Measurements from ENCODE around the gene ABHD4.

DNA sequence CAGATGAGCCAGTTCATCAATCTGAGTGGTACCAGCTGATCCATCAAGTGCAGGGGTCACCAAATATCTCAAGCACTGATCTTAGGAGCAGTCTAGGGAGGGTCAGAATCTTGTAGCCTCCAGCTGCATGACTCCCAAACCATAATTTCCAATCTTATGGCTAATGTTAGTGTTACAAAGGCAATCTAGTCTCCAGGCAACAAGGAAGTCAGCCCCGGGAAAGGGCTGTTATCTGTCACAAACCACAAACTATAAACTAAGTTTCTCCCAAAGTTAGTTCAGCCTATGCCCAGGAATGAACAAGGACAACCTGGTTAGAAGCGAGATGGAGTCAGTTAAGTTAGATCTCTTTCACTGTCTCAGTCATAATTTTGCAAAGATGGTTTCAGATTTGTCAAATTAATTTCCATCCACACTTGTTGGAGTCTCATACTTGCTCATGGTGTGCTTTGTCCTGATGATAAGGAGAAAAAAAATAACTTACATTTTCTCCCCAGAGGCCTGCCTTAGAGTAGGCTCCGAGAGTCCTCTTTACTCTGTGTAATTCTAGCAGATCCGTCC, 3.9 kb upstream of the ABHD4 start:
- TF ChIP-seq, protein P1, sequence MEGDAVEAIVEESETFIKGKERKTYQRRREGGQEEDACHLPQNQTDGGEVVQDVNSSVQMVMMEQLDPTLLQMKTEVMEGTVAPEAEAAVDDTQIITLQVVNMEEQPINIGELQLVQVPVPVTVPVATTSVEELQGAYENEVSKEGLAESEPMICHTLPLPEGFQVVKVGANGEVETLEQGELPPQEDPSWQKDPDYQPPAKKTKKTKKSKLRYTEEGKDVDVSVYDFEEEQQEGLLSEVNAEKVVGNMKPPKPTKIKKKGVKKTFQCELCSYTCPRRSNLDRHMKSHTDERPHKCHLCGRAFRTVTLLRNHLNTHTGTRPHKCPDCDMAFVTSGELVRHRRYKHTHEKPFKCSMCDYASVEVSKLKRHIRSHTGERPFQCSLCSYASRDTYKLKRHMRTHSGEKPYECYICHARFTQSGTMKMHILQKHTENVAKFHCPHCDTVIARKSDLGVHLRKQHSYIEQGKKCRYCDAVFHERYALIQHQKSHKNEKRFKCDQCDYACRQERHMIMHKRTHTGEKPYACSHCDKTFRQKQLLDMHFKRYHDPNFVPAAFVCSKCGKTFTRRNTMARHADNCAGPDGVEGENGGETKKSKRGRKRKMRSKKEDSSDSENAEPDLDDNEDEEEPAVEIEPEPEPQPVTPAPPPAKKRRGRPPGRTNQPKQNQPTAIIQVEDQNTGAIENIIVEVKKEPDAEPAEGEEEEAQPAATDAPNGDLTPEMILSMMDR (IDR thresholded peaks at IDR 0.05), result no peak
- TF ChIP-seq POLR2A (IDR thresholded peaks at IDR 0.05) (no peak), EP300 (IDR thresholded peaks at IDR 0.05) (no peak)
